Mucosa of gallbladder (tissue), 1 donor: ENCODE results near the gene ATXN7L3. TPM values are rescaled to one million over a fixed set of nuclear protein-coding genes. Genes with fewer than 3 reads are reported as not detected.
"Not testable (repeated sequence)": the region's sequence is repeated elsewhere in the genome, so short reads cannot be mapped to it uniquely, and the experiment has no call there.

Experiments
- DNase-seq: peaks from one replicate; pipeline ENCODE4 v3.0.0-alpha.2; 2020; ENCODE audit warnings: low spot score
- total RNA-seq: library from RNA; stranded (reverse); gene quantifications from one replicate; pipeline ENCODE4 v1.2.1, GENCODE V29; 2021
- donor health status: DM: no; HTN: no; CAD: no.

The ATXN7L3 gene
- total RNA-seq, 1 donor from 2014 or later = 77.0 TPM

- DNase-seq = no peak
Observed at GRCh38 chr17:44174427-44174826, 25.3 kb downstream of the ATXN7L3 start.

GRCh38 chr17:44171931-44172455, 27.7 kb downstream of the ATXN7L3 start:
- no peak for DNase-seq

- no peak for DNase-seq
Observed at GRCh38 chr17:44170499-44171201, 29.0 kb downstream of the ATXN7L3 start, which contains the start of gene ASB16. TSS of gene ASB16 (plus strand) at chr17:44170704. CDS start at chr17:44170790, 86 bp downstream.

- DNase-seq = no peak
Observed at GRCh38 chr17:44170135-44170498, 29.6 kb downstream of the ATXN7L3 start.

- no peak for DNase-seq
Observed at GRCh38 chr17:44167181-44167861, 32.4 kb downstream of the ATXN7L3 start.

GRCh38 chr17:44164476-44164875, 35.2 kb downstream of the ATXN7L3 start:
- no peak for DNase-seq

- DNase-seq = no peak
Observed at GRCh38 chr17:44159519-44160210, 40.0 kb downstream of the ATXN7L3 start.

- no peak for DNase-seq
Observed at GRCh38 chr17:44155488-44155887, 44.2 kb downstream of the ATXN7L3 start.

- DNase-seq = no peak
Observed at GRCh38 chr17:44152875-44153274, 46.8 kb downstream of the ATXN7L3 start.

GRCh38 chr17:44149750-44150329, 49.8 kb downstream of the ATXN7L3 start:
- no peak for DNase-seq

- not testable (repeated sequence) for DNase-seq
Observed at GRCh38 chr17:44149066-44149465, 50.6 kb downstream of the ATXN7L3 start.

GRCh38 chr17:44147812-44148211, 51.9 kb downstream of the ATXN7L3 start:
- DNase-seq = no peak

- no peak for DNase-seq
Observed at GRCh38 chr17:44146375-44147346, 53.0 kb downstream of the ATXN7L3 start.

- DNase-seq = no peak
Observed at GRCh38 chr17:44144966-44145739, 54.5 kb downstream of the ATXN7L3 start.

GRCh38 chr17:44143921-44144320, 55.8 kb downstream of the ATXN7L3 start:
- not testable (repeated sequence) for DNase-seq

Other genes with a start within 250 kb of the ATXN7L3 start
- not detected for gene PYY, start 245.9 kb downstream of the ATXN7L3 start, total RNA-seq
- gene NAGS, start 195.3 kb downstream of the ATXN7L3 start, total RNA-seq = 3.6 TPM
- gene TMEM101, start 184.9 kb downstream of the ATXN7L3 start, total RNA-seq = 33.4 TPM
- 47.3 TPM for gene LSM12, start 133.2 kb downstream of the ATXN7L3 start, total RNA-seq
- gene G6PC3, start 129.1 kb downstream of the ATXN7L3 start, total RNA-seq = 62.3 TPM
- 87.4 TPM for gene HDAC5, start 76.2 kb downstream of the ATXN7L3 start, total RNA-seq
- 1.0 TPM for gene HROB, start 58.0 kb downstream of the ATXN7L3 start, total RNA-seq
- 0.58 TPM for gene ASB16, start 29.2 kb downstream of the ATXN7L3 start, total RNA-seq
- gene TMUB2, start 12.9 kb downstream of the ATXN7L3 start, total RNA-seq = 49.4 TPM
- gene UBTF, start 19.8 kb upstream of the ATXN7L3 start, total RNA-seq = 95.6 TPM
- gene SLC4A1, start 68.3 kb upstream of the ATXN7L3 start, total RNA-seq = 0.37 TPM
- gene RUNDC3A, start 108.7 kb upstream of the ATXN7L3 start, total RNA-seq = 1.4 TPM
- gene SLC25A39, start 124.9 kb upstream of the ATXN7L3 start, total RNA-seq = 140 TPM
- 385 TPM for gene GRN, start 145.4 kb upstream of the ATXN7L3 start, total RNA-seq
- 4.0 TPM for gene FAM171A2, start 164.0 kb upstream of the ATXN7L3 start, total RNA-seq
- gene ITGA2B, start 189.8 kb upstream of the ATXN7L3 start, total RNA-seq = 2.9 TPM